ENCODE data around the gene NF1.

NF1 gene

DNA sequence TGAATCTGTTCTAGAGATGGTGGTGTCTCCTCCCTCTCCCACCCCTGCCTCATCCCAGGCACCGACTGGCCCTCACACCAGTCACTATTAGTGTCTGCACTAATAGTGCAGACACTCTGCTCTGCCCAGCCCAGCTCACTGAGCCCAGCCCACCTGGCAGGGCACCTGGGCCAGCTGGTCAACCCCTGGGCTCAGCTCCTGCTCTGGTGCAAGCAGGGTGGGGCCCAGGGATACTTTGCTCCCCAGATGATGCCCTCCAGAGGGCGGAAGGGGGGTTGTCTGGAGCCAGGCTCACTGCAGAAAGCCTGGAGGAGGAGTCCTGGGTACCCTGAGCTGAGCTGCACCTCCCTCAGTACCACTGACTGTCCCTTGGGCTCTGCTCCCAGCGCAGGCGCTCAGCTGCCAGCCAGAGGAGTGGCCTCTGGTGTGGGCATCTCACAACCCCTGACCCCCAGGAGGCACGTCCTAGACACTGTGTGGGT is 311.2 kb downstream of the NF1 start:
- no peak for DNase-seq (ENCODE audit: low read depth in 2 of 2)

- no peak for DNase-seq (ENCODE audit: low read depth in 2 of 2)
Measured at GRCh38 chr17:31408586-31408985, 313.8 kb downstream of the NF1 start.

DNA sequence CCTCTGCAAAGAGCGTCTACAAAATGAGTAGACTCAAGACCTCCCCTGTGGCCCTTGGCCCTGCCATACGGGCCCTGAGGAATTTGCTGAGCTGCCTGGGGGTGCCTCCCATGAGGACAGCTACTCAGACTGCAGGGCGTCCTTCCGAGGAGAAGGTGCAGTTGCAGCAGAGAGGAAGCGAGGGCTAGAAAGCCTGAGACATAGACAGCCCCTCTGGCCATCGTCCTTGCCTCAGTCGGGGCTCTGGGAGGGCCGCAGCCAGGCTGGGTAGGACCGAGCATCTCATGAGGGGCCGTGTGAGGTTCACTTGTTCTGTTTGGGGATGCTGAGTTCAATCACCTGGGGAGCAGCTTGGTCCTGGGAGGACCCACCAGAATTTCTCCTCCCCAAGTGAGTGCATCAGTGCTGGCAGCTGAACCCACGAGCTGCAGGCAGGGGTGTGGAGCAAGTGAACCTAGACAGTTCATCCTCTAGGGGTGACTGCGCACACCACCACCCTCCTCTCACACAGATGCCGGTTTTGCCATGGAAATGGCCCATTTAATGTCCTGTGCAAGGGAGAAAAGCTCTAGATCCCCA is 317.0 kb downstream of the NF1 start:
- no peak for DNase-seq (ENCODE audit: low read depth in 2 of 2)

GRCh38 chr17:31412511-31412910 is 317.7 kb downstream of the NF1 start:
- no peak for DNase-seq (ENCODE audit: low read depth in 2 of 2)

- no peak for DNase-seq (ENCODE audit: low read depth in 2 of 2)
Measured at GRCh38 chr17:31413081-31413799, 318.5 kb downstream of the NF1 start.

GRCh38 chr17:31413874-31414549 is 319.2 kb downstream of the NF1 start:
- no peak for DNase-seq (ENCODE audit: low read depth in 2 of 2)

DNA sequence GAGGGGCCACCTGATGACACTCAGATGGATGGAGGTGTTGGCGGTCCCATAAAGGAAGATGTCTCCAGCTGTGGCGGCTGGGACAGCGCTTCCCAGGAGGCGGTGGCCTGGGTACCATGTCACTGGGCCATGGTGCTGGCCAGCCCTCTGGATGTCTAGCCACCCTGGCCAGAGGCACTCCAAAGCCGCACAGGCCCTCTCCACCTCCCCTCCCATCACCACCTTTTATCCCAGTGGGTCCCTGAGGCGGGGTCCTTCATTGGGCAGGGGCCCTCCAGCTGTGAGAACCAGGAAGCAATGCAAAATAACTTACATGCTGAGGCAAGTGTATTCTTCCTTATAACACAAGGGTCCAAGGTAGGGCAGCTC is 319.8 kb downstream of the NF1 start:
- DNase-seq (ENCODE audit: low read depth in 2 of 2) = no peak

- DNase-seq (ENCODE audit: low read depth in 2 of 2) = no peak
Measured at GRCh38 chr17:31415004-31415454, 320.3 kb downstream of the NF1 start.

GRCh38 chr17:31415640-31416502 is 321.1 kb downstream of the NF1 start:
- DNase-seq (ENCODE audit: low read depth in 2 of 2) = no peak

DNA sequence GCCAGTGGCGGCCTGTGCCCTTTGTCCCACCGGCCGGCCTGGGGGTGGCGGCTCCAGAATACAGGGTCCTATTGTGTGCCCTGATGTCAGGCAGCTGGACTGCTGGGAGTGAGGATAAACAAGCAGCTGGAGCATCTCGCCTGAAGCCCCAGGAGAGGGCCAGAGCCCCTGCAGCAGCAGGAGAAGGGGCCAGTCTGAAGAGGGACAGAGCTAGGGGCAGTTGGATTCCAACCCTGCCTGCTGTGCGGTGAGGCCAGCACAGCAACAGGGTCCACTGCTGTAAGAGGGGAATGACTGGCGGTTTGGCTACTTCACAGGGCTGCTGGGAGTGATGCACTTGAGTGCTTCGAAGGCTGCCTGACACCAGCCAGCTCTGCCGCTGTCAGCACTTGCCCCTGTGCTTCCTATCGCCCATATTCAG is 321.7 kb downstream of the NF1 start:
- no peak for DNase-seq (ENCODE audit: low read depth in 2 of 2)

DNA sequence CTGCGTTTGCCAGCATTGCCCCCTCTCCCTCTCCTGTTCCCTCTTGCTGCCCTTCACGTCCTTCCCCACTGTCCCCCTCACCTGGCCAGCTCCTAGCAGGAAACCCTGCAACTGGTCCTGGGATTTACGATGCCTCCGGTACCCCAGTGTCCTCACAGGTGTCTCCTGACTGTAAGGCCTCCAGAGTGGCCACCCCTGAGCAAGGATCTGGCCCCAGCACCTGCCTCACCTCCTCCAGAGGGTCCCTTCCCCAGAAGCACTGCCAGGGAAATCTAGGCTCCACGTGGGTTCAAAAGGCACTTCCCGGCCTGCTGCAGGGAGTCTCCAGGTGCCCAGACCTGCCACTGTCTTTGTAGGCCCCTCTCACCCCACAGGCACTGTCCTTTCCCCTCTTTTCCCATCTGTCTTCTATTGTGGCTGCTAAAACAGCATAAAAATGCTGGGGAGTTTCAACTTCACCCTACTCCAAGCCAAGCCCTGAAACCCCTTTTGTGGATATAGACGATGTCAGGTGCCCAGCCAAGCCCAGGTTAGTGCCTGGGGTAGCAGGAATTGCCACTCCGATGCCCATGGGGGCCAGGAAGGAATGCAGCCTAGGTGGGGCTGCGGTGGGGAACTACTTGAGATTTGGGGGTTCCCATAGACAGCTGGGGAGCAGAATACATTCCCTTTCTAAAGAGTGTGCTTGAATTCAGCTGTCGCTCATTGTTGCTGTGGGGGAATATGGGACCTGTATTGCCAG is 322.4 kb downstream of the NF1 start:
- DNase-seq (ENCODE audit: low read depth in 2 of 2) = no peak

DNA sequence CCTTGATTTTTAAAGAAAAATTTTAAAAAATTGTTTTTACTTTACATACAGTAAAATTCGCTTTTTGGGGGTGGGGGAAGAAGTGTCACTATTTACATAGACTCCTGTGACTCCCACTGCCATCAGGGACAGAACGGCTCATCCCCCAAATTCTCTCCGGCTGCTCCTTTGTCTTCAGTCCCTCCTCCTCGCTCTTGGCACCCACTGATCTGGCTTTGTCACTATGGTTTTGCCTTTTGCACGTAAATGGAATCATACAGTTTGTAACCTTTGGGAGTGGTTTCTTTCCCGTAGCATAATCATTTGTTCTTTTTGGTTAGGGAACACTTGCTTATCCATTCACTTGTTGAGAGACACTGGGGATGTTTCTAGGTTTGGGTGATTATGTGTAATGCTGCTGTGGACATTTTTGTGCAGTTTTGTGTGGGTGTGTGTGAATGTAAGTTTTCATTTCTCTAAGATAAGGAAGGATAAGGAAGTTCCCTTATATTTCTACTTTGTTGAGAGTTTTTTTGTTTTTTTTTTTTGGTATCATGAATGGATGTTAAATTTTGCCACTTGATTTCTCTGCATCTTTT is 324.1 kb downstream of the NF1 start:
- no peak for DNase-seq (ENCODE audit: low read depth in 2 of 2)

GRCh38 chr17:31422443-31422842 is 327.7 kb downstream of the NF1 start:
- no peak for DNase-seq (ENCODE audit: low read depth in 2 of 2)

GRCh38 chr17:31424944-31425281 is 330.1 kb downstream of the NF1 start:
- no peak for DNase-seq (ENCODE audit: low read depth in 2 of 2)

DNA sequence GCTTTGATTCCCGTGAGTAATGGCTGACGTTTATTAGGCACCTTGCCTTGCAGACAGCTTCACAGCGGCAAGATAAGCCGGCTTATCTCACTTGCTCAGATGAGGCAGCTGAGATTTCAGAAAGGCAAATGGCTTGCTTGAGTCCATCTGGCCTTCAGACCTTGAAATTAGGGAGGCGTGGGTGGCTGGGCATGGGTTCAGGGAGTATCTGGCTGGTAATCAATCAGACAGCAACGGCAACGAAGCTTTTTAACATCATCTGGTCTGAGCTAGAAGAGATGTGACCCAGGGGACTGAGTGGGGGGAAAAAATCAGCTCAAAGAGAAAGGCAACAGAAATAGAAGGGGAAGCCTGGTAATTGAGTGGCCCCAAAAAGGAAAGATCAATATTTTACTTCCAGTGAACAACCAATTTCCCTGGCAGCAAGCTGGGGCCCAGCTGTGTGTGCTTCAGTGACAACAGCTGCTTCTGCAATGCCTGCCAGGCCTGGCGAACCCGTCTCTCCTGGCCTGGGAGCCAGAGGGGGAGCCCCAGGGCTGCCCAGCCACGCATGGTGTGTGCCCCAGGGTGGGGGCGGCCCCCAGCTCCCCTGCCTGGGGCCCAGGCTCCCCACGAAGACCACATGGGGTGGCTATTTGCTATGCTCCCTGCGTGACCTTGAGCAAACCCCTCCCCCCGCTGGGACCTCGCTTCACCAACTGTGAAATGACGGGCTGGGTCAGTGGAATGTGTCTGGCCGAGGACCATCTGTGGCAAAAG is 330.7 kb downstream of the NF1 start:
- no peak for DNase-seq (ENCODE audit: low read depth in 2 of 2)
